GM21528 (cell line): Measurements from ENCODE around the gene CKMT1A.
"Not testable (repeated sequence)": the region's sequence is repeated elsewhere in the genome, so short reads cannot be mapped to it uniquely, and the experiment has no call there.

Experiments
- ATAC-seq: cut with Tn5 transposase; IDR thresholded peaks from one replicate; pipeline ENCODE4 v1.9.1; 2021; ENCODE audit warnings: mild to moderate bottlenecking, moderate library complexity; ENCODE audit not compliant: unreplicated experiment, low FRiP score

CKMT1A gene

DNA sequence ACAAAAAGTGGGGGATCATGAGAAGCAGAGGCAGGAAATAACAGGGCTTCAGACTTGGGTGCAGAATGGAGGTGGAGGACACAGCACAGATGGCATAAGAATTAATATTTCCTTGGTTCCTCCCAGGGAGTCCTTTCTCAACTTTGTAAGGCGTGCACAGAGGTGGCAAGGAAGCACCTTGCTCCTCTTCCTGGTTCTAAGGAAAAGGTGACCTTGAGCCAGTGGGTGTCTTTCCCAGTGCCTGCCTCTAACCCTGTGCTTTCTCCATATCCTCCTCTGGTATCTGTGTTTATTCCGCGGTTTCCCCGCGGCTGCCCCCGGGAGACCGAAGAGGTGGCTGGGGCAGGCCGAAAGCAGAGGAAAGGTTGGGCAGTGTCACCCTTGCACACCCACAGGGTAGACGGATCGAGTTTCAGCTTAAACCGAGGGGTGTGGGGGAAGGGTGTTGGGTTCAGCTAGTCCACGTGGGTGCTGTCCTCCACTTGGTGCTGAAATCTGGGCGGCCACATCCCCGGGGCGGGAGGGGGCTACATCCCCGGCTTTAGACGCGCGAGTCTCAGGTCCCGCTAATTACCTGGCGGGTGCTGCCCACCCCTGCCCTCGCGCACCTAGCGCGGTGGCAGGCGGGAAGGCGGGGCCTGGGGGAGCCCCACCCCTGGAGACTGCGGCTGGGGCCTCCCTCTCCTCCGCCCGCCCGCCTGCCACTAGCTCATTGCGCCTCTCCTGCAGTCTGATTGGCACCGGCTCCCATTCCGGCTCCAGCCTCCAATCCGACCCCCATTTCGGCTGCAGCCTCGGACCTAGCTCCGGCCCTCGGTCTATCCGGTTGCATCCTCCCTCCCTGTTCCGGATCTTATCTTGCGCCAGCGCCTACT, at the start of gene CKMT1A:
Gene CKMT1A, plus strand, starts transcription at position 712 of the 875 bp plus-strand sequence. CDS start 192 bp downstream, outside the sequence.
- not testable (repeated sequence) for ATAC-seq

DNA sequence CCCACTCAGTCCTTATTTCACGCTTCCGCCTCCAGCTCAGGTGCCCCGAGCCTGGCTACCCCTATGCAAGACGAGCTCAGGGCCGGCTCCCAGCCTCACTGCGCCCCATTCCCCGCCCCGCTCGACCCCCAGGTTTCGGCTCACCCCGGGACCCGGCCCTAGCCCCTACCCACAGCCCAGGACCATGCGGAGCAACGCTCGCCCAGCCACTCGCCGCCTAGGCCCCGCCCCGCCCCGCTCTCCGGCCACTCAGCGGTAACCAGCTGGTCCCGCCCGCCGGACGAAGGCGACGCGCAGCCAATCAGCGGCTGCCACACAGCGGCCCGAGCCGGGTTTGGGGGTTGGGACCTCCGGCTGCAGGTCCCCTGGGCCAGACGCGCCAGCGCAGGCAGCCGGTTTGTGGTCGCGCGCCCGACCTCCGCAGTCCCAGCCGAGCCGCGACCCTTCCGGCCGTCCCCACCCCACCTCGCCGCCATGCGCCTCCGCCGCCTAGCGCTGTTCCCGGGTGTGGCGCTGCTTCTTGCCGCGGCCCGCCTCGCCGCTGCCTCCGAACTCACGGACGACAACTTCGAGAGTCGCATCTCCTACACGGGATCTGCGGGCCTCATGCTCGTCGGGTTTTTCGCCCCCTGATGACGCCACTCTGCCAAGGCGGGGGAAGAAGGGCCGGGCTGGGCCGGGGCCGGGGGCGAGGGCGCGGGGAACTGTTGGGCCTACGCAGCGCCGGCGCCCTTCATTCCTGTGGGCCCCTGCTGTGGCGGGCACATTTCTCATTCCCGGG, 44.8 kb upstream of the CKMT1A start, which contains the start of gene CATSPER2:
Gene CATSPER2, minus strand, starts transcription at position 196 of the 781 bp plus-strand sequence. CDS start 783 bp downstream, outside the sequence.
- ATAC-seq, result no peak

GRCh38 chr15:43649430-43649926, 44.2 kb upstream of the CKMT1A start:
- not testable (repeated sequence) for ATAC-seq

- ATAC-seq, result not testable (repeated sequence)
Measured at GRCh38 chr15:43659727-43660126, 33.9 kb upstream of the CKMT1A start.

- ATAC-seq, result not testable (repeated sequence)
Measured at GRCh38 chr15:43662293-43662692, 31.4 kb upstream of the CKMT1A start.

DNA sequence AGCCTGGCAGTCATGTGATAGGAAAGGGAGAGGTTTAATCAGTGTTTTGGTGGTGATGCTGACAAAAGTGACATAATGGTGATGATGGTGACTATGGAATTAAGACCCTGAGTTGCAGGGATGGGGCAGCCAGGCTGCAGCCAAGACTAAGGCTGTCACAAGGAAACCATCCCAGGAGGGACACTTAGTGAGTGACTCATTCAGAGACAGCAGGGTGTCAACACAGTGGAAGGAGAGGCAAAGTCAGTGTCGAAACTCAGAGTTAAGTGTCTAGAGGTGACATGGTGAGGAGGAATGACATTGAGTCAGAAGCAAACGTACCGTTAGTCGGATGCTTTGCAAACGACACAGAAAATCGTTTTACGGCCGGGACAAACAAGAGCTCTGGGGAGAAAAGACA, 30.3 kb upstream of the CKMT1A start:
- ATAC-seq, result not testable (repeated sequence)

- not testable (repeated sequence) for ATAC-seq
Measured at GRCh38 chr15:43666177-43666576, 27.5 kb upstream of the CKMT1A start.

GRCh38 chr15:43674175-43674574, 19.5 kb upstream of the CKMT1A start:
- ATAC-seq, result not testable (repeated sequence)

- ATAC-seq, result peak; percentile 90
Measured at GRCh38 chr15:43689604-43690301, 3.9 kb upstream of the CKMT1A start.

- not testable (repeated sequence) for ATAC-seq
Measured at GRCh38 chr15:43692679-43693078, 980 bp upstream of the CKMT1A start.

- no peak for ATAC-seq
Measured at GRCh38 chr15:43702174-43702573, 8.5 kb downstream of the CKMT1A start.

GRCh38 chr15:43702701-43703424, 9.2 kb downstream of the CKMT1A start:
- no peak for ATAC-seq

- ATAC-seq, result not testable (repeated sequence)
Measured at GRCh38 chr15:43710431-43711131, 16.9 kb downstream of the CKMT1A start.

- ATAC-seq, result no peak
Measured at GRCh38 chr15:43723151-43723550, 29.5 kb downstream of the CKMT1A start.

DNA sequence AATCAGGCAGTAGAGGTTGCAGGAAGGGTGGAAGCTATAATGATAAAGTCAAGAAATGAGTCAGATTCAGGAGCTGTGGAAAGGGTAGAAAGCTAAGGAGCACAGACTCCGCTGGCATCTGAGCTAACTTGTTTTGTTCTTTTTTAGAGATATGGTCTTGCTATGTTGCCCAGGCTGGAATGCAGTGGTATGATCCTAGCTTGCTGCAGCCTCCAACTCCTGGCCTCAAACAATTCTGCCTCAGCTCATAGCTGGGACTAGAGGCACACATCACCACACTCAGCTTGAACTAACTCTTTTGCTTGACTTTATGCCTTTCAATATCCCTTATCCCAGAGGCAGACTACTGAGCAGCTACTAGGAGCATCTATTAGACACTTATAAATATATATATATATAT, 32.6 kb downstream of the CKMT1A start:
- ATAC-seq, result not testable (repeated sequence)

GRCh38 chr15:43728053-43728725, 34.5 kb downstream of the CKMT1A start:
- ATAC-seq, result not testable (repeated sequence)

DNA sequence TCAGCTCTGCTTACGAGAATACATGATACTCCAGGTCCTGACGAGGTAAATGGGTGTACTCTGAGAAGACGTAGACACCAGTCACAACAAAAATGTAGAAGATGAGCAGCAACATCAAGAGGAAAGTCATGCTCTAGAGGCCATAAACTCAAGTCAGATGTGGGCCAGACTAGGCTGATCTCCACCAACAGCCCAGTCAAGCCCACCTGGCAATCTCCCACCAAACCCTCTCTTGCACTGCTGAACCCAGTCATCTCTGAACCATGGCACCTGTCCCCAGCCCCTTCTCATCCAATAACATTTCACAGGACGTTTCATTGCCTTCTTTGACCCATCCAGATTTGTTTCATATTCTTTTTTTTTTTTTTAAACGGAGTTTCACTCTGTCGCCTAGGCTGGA, 41.8 kb downstream of the CKMT1A start:
- peak; percentile 30 for ATAC-seq

DNA sequence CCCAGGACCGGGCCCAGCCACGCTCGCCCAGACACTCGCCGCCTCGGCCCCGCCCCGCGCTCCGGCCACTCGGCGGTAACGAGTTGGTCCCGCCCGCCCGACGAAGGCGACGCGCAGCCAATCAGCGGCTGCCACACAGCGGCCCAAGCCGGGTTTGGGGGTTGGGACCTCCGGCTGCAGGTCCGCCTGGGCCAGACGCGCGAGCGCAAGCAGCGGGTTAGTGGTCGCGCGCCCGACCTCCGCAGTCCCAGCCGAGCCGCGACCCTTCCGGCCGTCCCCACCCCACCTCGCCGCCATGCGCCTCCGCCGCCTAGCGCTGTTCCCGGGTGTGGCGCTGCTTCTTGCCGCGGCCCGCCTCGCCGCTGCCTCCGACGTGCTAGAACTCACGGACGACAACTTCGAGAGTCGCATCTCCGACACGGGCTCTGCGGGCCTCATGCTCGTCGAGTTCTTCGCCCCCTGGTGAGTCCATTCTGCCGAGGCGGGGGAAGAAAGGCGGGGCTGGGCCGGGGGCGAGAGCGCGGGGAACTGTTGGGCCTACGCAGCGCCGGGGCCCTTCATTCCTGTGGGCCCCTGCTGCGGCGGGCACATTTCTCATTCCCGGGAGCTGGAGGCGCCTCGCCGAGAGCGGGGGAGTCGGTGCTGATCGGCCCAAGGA, 52.7 kb downstream of the CKMT1A start, which contains the start of gene PDIA3:
Gene PDIA3, plus strand, starts transcription at position 194 of the 658 bp plus-strand sequence. Its CDS starts 102 bp downstream, at position 296.
- peak; percentile 72 for ATAC-seq
